A172 (cell line): Measurements from ENCODE around the gene COA6. TPM values are rescaled to one million over a fixed set of nuclear protein-coding genes. Genes with fewer than 3 reads are reported as not detected.
A peak's percentile ranks its signal among the peaks of the same experiment; 100 is the strongest.
"Not testable (repeated sequence)": the region's sequence is repeated elsewhere in the genome, so short reads cannot be mapped to it uniquely, and the experiment has no call there.

Source experiments
- DNase-seq: peaks from one replicate; pipeline ENCODE4 v3.0.0-alpha.2; 2015; ENCODE audit warnings: low spot score
- total RNA-seq: library from RNA; depleted of rRNA; stranded (reverse); fragments of >200 nt; shearing (Covaris generic); gene quantifications from 2 replicates; pipeline ENCODE4 v1.2.3, GENCODE V29; 2014; rRNA removed

COA6 gene, protein sequence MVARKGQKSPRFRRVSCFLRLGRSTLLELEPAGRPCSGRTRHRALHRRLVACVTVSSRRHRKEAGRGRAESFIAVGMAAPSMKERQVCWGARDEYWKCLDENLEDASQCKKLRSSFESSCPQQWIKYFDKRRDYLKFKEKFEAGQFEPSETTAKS
- 78.1 and 81.3 TPM in 2 replicates for total RNA-seq

DNA sequence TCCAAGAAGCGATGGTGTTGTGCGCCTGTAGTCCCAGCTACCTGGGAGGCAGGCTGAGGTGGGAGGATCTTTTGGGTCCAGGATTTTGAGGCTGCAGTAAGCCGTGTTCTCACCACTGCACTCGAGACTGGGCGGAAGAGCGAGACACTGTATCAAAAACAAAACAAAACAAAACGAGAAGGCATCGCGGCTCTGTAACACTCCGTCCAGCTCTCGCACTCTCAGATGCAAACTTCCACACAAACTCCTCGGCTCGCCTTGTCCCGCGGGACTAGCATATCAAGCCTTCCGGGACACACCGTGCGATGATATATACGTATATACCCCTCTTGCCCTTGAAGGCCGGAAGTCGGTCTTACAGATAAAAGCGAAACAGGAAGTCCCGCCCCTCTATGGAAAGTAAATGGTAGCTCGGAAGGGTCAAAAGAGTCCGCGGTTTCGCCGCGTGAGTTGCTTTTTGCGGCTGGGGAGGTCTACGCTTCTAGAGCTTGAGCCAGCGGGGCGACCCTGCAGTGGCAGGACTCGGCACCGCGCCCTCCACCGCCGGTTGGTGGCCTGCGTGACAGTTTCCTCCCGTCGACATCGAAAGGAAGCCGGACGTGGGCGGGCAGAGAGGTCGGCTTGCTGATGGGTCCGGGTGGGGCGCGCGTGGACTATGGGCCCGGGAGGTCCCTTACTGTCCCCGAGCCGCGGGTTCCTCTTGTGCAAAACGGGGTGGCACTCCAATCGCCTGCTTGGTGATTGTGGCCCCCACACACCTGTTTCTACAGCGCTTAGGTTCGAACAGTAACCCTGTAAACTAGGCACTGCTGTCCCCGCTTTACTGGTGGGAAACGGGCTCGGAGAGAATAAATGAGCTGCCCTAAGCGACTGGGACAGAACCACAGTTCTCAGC, at the start of gene COA6:
COA6 (plus strand) TSS at position 393 of the 895 bp plus-strand sequence; CDS start at position 404, 11 bp downstream.
- peak; percentile 98 for DNase-seq

- DNase-seq = no peak
Measured at GRCh38 chr1:234324821-234325220, 48.4 kb upstream of the COA6 start.

- no peak for DNase-seq
Measured at GRCh38 chr1:234325878-234326496, 47.3 kb upstream of the COA6 start.

DNA sequence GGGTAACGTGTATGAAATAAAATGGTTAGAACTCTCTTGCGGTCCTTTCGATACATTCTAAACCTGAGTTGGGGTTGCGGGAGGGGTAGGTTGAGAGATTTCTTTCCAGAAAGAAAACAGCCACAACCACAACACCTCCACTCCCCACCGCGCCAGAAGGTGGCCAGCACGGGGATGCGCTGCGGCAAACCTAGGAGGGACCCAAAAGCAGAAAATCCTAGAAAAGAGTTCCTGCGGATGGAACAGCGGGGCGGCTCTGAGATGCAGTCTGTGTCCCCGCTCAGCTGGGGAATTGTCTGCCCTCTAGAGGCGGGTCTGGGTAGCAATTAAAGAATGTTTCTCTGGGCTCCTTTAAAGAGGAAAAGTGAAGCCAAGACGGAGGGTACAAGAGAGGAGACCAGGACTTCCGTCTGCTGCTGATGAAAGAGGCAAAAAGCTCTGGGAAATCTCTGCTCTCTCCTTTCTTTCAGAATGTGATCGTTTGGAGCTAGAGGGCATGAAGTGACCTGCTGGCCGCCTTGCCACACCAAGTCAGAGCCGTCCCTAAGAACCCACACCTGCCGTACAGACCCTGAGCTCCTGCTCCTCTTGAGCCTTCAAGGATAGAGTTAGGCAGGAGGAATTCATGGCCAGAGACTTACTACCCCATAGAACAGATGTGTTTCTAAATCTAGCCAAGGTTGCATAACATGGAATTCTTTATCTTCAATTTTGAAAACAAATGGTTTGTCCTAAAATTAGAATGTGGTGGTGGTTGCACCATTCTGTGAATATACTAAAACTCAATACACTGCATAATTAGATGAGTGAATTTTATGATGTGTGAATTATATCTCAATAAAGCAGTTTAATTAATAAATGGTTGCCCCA, 46.5 kb upstream of the COA6 start:
- peak; percentile 62 for DNase-seq

GRCh38 chr1:234327577-234328164, 45.6 kb upstream of the COA6 start:
- no peak for DNase-seq

GRCh38 chr1:234330843-234331215, 42.4 kb upstream of the COA6 start:
- DNase-seq = no peak

GRCh38 chr1:234331507-234331906, 41.7 kb upstream of the COA6 start:
- no peak for DNase-seq

- no peak for DNase-seq
Measured at GRCh38 chr1:234336359-234336758, 36.9 kb upstream of the COA6 start.

- DNase-seq = no peak
Measured at GRCh38 chr1:234337233-234337632, 36.0 kb upstream of the COA6 start.

DNA sequence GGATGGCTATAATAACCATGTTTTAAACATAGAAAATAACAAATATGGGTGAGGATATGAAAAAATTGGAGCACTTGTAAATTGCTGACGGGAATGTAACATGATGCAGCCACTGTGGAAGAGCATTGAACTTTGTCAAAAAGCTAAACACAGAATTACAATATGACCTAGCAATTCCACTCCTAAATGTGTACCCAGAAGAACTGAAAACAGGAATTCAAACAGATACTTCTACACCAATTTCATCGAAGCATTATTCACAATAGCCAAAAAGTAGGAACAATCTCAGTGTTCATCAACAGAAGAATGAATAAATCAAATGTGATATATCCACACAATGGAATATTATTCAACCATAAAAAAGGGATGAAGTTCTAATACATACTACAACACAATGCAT, 32.7 kb upstream of the COA6 start:
- no peak for DNase-seq

GRCh38 chr1:234342774-234343173, 30.5 kb upstream of the COA6 start:
- DNase-seq = no peak

- DNase-seq = no peak
Measured at GRCh38 chr1:234345237-234345636, 28.0 kb upstream of the COA6 start.

DNA sequence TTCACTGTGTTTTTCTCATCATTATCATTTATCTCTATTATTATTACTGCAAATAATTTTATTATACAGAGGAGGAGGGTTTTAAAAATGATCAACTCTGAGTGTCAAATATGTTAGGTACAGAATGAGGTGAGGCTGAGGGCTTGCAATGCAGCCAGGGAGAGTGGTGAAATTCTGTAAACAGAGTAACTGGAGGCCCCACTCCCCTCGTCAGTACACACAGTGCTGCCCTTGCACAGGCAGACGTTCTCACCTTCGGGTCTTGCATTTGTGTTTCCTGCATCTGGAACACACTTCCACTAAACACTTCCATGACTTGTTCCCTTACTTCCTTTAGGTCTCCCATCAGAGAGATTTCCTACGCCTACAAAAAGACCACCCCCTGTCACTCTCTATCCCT, 24.3 kb upstream of the COA6 start:
- no peak for DNase-seq

DNA sequence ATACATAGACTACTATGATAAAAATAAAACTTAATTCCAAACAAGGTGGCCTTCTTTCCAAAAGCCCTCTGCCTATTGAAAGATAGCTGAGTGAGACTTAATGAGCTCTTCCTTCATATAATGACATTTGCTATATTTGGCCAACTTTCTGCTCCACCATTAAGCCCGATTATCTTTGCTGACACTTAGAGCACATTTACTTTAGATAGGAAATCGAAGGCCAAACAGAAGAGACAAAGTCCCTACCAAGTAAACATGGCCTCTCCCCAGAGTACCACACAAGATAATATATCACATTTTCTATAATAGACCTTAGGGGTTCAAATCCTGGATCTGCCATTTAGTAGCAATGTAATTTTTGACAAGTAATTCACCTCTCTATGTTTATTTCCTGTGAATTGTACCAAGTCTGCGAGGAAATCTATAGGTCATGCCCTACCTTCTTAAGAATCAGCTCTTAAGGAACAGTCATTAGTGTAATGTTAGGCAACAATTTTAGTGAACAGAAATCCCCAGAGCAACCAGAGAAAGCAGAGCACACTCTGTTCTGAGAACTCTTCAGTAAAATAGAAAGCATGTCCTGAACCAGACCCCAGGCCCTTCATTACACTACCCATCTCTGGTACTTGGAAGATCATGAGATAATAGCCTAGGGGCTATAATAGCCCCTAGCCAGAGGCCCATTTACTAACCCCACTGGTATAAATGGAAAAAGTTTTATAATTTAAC, 17.3 kb upstream of the COA6 start:
- DNase-seq = no peak

DNA sequence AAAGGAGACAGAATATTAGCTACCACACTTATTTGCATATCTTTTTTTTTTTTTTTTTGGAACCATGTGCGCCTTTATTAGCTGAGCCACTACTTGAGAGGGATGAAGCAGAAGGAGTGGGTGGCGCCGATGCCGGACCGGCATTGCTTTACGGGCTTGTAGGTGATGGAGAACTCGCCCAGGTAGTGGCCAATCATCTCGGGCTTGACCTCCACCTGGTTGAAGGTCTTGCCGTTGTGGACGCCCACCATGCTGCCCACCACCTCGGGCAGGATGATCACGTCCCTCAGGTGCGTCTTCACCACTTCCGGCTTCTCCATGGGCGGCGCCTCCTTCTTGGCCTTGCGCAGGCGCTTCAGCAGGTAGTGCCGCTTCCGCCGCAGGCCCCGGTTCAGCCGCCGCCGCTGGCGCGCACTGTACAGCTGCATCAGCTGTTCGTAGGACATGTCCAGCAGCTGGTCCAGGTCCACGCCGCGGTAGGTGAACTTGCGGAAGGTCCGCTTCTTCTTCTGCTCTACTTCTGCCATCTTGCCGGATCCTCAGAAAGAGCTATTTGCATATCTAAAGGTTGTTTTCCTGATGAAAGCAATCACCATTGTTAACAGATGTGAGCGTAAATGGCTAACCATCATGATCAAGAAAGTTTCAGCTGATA, 16.5 kb upstream of the COA6 start:
- DNase-seq = not testable (repeated sequence)

- no peak for DNase-seq
Measured at GRCh38 chr1:234357831-234358230, 15.4 kb upstream of the COA6 start.

DNA sequence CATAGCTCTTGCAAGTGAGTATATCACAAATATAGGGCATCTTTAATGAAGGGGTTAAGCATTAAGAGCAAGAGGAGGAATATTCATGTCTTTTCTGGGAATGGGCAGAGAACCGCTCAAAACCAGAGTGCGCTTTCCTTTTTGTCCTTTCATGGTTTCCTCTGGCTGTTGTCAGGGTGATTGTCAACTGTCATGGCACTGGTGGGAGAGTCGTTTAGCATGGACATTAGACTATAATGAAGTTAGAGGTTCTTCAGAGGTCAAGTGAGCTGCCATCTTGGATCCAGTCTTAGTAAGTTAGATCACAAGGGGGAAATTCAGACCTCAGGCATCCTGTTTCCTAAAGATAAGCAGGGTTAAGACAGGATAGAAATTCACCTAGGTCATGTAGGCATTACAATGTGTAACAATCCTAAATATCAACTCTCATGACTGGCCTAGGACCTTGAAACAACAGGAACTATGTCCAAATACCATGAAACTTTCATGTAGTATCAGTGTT, 12.1 kb upstream of the COA6 start:
- no peak for DNase-seq

- DNase-seq = no peak
Measured at GRCh38 chr1:234362558-234362957, 10.7 kb upstream of the COA6 start.

DNA sequence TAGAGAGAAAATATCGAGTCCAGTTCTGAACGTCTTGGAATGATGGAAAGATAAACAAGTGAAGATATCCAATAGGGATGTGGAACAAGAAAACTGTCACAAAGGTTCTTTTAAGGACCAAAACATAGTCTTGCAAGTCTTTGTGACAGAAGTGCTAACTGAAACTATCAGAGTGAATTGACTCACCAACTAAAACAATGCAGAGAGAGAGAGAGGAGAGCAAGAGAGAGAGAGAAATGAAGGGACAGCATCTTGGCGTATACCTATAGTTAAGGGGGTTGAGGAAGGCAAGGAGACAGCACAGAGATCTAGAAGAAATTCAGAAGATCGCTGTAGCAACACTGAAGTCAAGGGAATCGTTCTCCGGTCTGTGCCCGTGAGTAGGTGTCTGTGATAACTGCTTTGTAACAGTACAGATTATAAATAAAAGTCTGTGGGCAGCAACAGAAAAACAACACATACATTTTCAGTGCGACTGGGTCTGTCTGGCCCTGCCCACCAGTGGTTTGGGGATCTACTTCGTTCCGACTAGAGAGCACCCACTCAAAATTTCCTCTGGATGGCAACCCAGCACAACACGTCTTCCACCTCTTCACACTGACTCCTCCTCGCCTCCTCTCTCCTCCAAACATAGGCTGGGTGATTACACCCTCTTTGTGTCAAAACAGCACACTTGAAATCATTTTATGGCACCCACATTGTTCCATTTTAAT, 4.8 kb upstream of the COA6 start:
- DNase-seq = no peak
